ENCODE results near the gene ADCY1.

The ADCY1 gene

DNA sequence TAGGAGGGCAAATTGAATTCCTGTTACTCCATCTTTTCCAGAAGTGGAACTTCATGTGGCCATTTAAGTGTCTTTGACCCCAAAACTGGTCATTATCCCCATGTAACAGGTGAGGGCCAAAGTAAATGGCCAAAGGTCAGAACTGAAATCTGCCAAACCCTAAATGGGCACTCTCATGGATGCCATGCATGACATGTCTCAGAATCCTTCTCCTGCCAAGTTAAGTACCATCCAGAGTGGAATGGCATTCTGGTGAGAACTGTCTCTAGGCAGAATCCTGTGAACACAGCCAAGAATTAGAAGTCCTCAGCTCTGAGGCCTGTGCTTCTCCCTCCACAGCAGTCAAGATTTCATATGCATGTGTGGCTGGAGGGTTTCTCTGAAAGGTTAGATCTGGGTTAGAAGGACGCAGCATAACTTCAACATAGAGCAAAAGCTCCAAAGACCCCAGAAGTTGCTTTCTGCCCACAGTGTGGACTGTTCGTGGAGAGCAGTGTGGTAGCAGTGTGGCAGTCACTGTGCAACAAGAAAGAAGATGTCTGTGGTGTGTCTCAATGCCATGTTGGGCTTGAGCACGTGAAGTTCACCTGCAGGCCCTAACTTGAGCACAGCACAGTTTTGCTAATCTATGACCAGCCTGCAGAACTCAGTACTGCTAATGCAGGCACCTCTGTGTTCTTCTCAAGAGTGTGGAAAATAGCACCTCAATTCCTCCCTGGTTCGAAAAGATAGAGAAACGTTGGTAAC, 121.3 kb downstream of the ADCY1 start:
- no peak for DNase-seq (ENCODE audit: low read depth)

DNA sequence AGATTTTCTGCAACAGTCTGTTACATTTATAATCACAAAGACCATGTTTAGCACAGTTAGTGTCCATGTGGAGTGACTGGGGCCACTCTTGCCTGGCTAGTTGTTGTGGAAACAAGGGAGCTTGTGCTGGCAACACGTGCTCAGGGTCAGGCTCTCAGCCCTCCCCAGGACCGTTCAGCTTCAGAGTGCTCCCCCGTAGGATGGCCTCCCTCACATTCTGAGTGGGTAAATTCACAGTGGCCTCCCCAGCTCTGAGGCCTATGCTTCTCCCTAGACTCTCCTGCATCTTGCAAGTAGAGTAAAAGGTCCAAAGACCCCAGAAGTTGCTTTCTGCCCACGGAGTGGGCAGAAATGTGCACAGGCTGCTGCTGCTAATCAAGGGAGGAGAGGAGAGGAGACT, 122.3 kb downstream of the ADCY1 start:
- no peak for DNase-seq (ENCODE audit: low read depth)

DNA sequence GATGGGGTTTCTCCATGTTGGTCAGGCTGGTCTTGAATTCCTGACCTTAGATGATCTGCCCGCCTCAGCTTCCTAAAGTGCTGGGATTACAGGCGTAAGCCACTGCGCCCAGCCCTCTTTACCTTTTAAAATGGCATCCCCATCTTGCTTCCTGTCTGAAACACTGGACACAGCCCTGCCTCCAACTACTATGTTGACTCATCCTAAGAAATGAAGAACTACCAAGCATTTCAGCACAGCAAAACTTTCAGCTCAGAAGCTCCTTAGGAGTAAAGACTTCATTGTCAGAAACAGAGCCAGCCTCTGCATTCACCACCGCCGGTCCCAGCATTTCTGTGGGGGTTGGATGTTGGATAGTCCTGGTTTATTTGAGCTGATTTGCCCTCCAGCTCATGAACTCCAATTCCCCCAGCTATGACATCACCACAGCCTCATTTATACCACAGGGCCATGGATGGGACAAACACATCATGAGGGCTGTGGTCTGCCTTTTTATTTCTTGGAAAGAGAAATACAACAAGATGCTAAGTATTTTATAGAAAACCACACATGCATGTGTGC, 123.5 kb downstream of the ADCY1 start:
- DNase-seq (ENCODE audit: low read depth): peak; percentile 65

GRCh38 chr7:45698303-45699014, 124.3 kb downstream of the ADCY1 start:
- DNase-seq (ENCODE audit: low read depth): no peak

GRCh38 chr7:45699015-45699309, 124.8 kb downstream of the ADCY1 start:
- no peak for DNase-seq (ENCODE audit: low read depth)

DNA sequence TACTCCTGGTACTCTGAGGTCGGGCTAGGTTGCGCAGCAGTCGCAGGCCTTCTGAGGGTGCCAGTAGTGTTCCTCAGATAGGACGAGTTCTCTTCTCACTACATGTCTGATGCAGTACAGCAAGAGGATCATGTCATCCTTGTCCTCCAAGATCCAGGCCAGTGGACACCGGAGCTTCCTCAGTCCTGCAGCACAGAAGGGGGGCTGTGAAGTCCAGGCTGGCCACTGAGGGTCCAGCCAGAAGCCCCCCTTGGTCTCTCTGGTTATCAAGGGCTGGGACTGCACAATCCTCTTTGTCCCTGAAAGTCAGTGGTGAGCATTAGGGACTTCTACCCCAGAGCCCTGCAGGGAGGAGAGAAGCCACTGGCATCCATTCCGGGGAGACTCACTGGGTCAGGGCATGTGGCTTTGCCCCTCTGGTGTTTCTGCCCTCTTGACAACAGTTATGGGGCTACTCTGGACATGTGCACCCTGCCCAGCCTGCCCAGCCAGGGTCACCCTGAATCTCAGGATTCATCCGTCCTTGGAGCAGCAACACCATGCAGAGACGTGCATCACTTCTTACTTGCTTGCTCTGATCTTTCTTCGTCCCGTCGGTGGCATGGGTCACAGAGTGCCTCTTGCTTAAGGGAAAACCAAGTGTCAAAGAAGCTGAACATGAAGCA, 125.7 kb downstream of the ADCY1 start:
- no peak for DNase-seq (ENCODE audit: low read depth)

DNA sequence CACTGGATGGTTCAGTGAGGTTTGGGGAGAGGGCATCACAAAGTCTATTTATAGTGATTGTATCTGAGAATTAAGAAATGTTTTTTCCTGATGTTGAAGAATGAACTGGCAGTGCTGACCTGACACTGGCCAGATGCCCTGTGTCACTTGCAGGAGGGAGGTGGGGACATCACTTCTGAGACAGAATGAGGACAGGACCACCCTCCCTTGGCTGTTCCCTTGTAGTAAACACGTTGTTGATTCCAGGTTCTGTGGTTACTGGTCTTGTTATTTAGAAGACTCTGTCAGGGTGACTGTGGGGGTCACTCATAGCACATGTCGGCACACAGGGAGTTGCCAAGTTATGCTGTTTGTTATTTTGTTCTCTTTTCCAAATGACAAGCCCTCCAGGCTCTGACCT, 126.4 kb downstream of the ADCY1 start:
- no peak for DNase-seq (ENCODE audit: low read depth)

DNA sequence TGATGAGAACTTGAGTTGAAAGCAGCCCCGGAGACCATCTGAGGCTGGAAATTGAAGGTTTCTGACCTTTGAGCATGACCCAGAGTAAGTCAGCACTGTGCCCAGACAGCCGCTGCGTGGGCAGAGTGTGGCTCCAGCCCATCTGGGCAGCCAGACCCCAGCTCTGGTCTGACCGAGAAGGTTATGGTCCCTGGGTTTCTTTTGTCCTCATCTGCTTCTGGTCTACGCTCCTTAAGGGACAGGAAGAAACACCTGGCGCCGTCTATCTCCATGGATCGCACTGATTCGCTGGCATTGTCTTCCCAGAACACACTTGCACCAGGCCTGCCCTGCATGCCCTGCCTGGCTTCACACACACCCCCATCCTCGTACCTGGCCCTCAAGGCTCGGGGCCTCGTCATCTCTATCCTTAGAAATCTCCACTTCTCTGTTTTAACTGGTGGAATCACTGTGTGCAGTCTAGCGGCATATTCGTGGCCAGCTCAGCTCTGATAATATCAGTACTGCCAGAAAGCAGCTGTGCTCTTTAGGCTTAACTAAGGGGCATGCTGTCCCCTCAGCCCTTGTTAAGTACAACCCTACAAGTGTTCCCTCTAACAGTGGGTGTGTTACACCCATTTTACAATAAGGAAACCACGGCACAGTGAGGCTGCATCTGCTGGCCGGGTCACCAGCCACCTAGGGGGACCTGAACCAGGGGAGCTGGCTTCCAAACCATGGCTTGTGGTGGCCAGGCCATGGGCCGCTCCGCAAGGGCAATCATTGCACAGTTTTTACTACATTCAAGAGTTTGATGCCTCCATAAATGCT, 127.7 kb downstream of the ADCY1 start:
- DNase-seq (ENCODE audit: low read depth): no peak

- no peak for DNase-seq (ENCODE audit: low read depth)
These were observed 128.6 kb downstream of the ADCY1 start for GRCh38 chr7:45702751-45703150.

DNA sequence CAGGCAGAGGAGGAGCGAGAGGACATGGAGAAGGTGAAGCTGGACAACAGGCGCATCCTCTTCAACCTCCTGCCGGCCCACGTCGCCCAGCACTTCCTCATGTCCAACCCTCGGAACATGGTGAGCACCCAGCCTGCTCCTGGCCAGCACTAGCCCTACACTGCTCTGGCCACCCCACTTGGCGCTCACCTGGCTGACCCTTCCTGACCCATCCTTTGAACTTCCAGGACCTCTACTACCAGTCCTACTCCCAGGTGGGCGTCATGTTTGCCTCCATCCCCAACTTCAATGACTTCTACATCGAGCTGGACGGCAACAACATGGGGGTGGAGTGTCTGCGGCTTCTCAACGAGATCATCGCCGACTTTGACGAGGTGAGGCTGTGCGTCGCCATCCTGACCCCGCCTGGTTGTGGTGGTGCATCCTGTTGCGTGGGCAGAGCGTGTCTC, 129.2 kb downstream of the ADCY1 start:
- DNase-seq (ENCODE audit: low read depth): no peak

DNA sequence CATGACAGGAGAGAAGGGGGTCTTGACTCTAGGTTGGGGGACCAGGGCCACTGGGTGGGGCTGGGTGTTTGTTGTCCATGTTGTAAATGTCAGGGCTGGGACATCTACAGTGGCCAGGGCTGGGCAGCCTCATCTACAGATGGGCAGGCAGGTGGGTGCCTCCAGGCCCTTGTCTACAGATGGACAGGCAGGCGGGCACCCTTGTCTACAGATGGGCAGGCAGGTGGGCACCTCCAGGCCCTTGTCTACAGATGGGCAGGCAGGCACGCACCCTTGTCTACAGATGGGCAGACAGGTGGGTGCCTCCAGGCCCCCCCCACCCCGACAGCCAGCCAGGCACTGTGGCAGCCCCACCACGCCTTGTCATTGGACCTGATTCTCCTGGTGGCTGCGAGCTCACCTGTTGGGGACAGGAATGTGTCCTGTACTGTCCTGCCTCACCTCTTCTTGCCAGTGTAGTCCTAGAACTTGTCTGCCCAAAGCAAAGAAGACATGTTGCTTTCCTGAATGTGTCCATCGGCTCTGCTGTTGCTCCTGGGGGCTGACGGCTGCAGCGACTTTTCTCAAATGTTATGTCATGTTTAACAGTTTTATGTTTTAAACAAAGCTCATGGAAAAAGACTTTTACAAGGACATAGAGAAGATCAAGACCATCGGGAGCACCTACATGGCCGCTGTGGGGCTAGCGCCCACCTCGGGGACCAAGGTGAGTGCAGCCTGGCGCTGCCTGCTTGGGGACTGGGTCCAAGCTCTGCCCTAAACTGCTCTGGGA, 129.9 kb downstream of the ADCY1 start:
- DNase-seq (ENCODE audit: low read depth): no peak

GRCh38 chr7:45704683-45705016, 130.5 kb downstream of the ADCY1 start:
- DNase-seq (ENCODE audit: low read depth): no peak

- DNase-seq (ENCODE audit: low read depth): no peak
These were observed 134.1 kb downstream of the ADCY1 start for GRCh38 chr7:45708046-45708950.

- DNase-seq (ENCODE audit: low read depth): peak; percentile 21
These were observed 135.2 kb downstream of the ADCY1 start for GRCh38 chr7:45709168-45710042.

- no peak for DNase-seq (ENCODE audit: low read depth)
These were observed 136.3 kb downstream of the ADCY1 start for GRCh38 chr7:45710271-45711160.

- DNase-seq (ENCODE audit: low read depth): no peak
These were observed 137.0 kb downstream of the ADCY1 start for GRCh38 chr7:45711161-45711490.

DNA sequence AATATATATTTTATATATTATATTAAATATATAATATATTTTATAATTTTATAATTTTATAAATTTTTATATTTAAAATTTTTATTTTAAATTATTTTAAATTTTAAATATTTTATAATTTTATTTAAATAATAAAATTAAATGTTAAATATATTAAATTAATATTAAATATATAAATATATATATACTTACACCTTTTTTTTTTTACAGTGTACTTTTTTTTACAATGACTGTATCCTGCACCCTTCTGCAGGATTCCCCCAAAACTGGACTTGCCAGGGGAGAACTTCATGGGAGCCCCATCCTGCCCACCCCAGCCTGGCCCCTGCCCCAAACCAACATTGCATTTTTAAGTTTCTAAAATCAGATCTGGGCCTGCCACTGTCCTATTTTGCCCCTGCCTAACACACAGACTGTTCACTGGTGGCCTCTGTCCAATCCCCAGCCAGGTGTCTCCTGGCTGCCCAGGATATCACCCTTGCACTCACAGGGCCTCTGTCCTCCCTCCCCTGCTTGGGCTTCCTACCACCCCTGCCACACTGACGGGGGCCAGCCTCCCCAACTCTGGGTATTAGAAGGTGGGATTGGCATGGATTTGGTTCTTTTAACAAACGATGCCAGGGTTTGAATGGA, 138.0 kb downstream of the ADCY1 start:
- no peak for DNase-seq (ENCODE audit: low read depth)

Data from iris pigment epithelial cell (primary cell).